NCI-H82 treated with DMSO at 0.1 percent for 48 hours (cell line): ENCODE data around the gene CCDC148.
"Not testable (repeated sequence)": the region's sequence is repeated elsewhere in the genome, so short reads cannot be mapped to it uniquely, and the experiment has no call there.

Experiments used
- DNase-seq: peaks from one replicate; lab custom pipeline; 2025; ENCODE audit not compliant: unreplicated experiment; lab: John Stamatoyannopoulos, UW

Gene CCDC148

DNA sequence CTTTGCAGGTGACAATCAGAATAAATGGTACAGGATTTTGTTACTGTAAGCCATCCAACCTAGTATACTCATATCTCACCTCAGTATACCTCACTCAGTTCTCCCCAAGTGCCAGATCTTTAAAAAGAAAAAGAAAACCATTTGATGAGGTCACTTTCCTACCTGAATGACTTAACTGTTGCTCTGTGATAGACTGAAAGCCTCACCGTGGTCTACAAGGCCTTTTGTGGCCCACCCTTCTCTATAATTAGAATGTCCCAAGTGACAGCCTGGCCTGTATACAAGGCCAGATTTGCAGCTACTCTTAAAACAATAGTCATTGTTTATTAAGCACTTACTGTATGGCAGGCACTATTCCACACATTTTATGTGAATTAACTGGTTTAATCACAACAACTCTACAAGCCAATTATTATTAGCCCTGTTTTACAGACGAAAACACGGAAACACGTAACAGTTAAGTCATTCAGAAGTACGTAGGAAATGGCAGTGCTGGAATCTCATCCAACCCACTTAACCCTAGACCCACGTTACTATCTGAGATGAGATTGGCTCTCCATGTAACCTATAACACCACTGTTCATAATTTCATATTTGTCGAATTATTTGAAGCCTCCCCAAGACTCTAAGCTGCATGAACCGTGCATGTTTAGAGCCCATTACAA lies 28.5 kb upstream of the CCDC148 start:
- DNase-seq = no peak

DNA sequence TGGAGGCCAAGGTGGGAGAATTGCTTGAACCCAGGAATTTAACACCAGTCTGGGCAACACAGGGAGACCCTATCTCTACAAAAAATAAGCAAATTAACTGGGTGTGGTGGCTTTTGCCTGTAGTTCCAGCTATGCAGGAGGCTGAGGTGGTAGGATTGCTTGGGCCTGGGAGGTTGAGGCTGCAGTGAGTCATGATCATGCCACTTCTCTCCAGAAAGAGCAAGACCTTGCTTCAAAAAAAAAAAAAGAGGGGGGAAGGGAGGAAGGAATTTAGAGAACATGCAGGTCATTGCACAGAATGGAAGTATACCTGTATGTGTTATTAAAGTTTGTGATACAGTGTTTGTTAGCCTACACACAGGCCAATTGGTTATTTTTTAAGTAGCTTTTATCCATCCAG lies 26.0 kb upstream of the CCDC148 start:
- no peak for DNase-seq

DNA sequence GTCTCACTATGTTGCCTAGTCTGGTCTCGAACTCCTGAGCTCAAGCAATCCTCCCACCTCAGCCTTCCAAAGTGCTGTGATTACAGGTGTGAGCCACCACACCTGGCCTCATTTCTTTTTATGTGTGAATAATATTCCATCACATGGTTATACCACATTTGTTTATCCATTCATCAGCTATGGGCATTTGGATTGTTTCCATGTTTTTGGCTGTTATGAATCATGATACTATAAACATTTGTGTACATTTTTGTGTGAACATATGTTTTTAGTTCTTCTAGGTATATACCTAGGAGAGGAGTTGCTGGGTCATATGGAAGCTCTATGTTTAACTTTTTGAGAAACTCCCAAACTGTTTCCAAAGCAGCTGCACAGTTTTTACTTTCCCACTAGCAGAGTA lies 24.6 kb upstream of the CCDC148 start:
- no peak for DNase-seq

DNA sequence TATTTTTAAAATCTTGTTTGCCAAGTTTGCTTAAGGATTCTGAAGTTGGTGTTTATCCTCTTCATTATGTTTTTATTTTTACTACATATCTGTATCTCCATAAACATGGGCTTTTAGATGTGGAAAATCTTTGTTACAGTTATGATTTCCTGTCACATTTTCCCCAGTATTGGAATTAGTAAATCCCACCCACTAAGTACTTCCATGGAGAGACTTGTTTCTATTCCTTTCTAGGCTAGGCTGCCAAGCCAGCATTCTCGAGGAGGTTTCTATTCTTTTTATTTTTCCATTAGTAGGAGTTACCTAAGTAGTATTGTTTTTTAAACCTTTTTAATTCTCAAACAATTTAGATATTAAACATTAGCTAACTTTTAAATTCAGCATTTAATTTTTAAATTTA lies 22.3 kb upstream of the CCDC148 start:
- no peak for DNase-seq

DNA sequence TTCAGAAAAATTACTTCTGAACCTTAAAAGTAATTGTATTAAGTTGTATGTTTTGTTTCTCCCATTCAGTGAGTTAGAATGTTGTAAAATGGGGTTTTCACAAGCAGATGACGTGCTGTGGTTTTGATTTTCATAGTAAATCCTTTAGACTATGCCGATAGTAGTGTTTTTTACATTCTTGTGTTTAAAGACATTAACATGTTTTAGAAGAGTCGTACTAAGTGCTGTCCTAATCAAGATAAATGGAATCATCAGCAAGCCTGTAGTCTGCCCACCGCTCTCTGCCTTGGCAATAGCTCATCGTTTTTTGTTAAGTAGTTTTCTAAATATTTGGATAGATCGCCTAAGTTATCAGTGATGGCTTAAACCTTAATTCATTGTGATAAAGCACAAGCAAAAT lies 21.7 kb upstream of the CCDC148 start:
- DNase-seq = no peak

DNA sequence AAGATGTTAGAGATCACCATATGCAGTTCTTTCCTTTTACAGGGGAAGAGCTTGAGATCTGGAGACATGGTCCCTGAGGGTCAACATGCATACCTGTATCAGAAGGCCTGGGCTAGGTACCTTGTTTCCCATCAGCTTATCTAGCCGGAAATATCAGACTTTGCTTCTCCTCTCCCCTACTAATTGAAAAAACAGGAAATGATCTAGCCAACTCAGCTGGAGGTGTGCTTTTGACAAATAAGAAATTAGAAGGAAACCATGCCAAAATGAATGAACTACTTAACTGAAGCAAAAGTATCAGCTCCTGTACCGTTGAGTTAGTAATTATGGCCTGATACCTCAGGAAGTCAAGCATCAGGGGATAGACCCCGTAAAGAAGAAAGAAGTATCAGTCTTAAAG lies 20.6 kb upstream of the CCDC148 start:
- DNase-seq = no peak

DNA sequence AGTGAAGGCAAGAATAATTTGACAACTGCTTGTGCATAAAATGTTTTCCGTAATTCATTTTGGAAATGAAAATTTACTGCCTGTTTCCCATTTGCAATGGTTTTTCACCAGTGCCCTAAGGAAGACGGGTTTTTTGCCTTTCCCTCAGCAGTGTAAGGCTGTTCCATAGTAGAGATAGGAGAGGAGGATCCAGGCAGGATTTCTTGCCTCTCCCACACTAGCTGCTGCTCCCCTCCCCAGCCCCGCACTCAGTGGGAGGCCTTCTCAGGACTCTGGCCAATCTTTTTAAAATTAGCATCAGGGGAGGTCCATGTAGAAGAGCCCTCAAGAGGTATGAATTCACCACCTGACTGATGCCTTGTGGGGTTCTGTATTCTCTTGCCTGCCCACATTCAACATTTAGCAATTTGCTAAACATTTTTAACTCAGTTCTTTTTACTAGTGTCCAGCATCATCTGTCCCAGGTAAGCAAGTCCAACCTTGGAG lies 18.0 kb upstream of the CCDC148 start:
- not testable (repeated sequence) for DNase-seq

DNA sequence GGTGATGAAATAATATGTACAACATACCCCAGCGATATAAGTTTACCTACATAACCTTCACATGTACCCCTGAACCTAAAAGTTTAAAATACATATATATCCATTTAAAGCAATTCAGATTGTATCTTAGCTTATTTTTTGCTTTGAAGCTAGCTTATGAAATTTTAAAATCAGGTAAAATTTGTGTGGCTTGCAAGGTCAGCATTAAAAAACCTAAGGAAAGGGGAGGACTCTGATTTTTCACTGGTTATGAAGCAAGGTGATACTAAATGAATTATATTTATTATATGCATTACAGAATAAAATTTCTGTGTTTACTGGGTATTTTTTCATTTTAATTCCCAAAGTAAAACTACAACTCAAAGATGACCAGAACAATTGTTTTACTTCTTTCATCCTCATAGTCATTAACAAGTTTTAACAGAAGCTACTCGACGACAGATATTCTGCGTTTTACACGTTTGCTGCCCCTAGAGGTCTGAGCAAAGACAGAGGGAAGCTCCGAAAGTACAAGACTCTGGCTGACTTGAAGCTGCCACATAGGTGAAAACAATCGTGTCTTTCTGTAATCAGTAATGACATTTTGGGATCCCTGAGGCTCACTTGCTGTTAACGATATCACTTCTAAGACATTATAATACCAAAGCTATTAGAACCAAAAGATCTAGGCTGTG lies 17.3 kb upstream of the CCDC148 start:
- DNase-seq = no peak

DNA sequence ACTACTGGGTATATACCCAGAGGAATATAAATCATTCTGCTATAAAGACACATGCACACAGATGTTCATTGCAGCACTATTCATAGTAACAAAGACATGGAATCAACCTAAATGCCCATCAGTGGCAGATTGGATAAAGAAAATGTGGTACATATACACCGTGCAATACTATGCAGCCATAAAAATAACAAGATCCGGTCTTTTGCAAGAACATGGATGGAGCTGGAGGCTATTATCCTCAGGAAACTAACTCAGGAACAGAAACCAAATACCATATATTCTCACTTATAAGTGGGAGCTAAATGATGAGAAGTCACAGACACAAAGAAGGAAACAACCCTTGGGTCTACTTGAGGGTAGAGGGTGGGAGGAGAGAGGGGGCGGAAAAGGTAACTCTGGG lies 16.7 kb upstream of the CCDC148 start:
- not testable (repeated sequence) for DNase-seq

DNA sequence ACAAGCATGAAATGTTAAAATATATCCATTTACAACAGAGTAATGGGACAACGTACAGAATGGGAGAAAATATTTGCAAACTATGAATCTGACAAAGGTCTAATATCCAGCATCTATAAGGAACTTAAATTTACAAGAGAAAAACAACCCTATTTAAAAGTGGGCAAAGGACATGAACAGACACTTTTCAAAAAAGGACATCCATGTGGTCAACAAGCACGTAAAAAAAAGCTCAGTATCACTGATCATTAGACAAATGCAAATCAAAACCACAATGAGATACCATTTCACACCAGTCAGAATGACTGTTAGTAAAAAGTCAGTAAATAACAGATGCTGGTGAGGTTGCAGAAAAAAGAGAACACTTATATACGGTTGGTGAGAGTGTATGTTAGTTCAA lies 16.3 kb upstream of the CCDC148 start:
- not testable (repeated sequence) for DNase-seq

DNA sequence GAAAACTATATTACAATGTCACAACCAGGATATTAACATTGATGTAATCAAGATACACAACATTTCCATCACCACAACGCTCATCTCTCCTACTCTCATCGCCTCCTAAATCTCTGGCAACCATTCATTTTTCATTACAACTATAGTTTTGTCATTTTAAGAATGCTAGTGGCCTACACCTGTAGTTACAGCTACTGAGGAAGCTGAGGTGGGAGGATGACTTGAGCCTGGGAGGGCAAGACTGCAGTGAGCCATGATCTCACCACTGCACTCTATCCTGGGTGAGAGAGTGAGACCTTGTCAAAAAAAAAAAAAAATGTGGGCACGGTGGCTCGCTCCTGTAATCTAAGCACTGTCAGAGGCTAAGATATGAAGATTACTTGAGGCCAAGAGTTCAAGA lies 10.7 kb upstream of the CCDC148 start:
- DNase-seq = no peak

DNA sequence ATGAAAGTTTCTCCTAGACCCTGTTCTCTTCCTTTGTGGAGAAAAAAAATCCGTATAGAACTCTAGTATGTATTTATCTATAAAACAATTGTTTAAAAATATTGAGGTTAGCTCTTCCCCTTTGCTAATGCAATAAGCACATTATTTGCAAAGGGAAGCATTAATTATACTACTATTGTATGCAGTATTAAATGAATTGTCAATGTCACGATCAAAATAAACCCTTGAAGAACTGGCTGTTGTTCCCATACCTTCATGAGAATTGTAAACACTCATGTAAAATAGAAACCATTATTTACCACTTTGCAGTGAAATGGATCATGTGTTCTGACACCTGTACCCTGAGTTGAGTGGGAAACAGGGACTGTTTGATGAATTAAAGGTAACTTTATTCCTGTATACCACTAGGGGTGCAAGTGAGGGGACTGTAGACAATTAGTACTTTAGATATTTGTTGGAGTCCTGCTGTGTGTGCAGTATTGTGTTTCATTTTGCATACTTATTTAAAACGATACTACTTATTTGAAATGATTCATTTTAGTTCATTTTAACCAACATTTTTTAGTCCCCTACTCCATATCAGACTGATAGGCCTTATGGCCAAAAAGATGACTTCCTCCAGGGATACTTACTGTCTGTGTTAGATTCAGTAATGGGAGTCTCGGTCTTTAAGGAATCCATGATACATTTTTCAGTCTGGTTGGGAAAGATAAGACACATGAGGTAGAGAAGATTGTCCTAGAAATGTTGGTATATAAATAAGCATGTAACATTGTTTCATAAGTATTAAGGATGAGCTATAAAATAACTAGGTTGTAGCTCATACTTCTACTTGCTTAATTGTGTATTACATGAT lies 8.1 kb upstream of the CCDC148 start:
- no peak for DNase-seq

DNA sequence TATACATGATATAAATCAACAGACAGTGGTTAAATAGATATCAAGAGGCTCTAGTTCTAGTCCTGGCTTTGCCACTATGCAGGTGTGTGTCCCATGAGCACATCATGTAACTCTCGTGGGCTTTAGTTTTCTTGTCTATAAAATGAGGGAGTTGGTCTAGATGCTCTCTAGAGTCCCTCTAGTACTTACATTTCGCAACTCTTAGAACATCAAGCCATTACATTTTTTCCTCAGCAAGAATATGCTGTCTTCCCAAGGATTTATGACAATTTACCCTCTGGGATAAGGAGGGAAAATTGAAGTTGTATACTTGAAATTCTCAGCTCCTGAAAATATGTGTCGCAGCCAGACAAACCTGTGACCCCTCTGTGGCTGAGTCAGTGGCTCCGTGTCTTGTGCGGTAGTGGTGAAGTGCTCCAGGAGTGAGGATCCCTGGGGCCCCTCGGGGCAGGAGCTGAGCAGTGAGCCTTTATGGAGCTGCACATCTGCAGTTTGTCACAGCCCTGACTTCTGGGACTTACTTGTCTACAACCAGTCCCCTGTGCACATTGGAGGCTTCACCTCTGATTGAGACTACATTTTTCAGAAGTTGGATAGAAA lies 7.0 kb upstream of the CCDC148 start:
- DNase-seq = no peak

DNA sequence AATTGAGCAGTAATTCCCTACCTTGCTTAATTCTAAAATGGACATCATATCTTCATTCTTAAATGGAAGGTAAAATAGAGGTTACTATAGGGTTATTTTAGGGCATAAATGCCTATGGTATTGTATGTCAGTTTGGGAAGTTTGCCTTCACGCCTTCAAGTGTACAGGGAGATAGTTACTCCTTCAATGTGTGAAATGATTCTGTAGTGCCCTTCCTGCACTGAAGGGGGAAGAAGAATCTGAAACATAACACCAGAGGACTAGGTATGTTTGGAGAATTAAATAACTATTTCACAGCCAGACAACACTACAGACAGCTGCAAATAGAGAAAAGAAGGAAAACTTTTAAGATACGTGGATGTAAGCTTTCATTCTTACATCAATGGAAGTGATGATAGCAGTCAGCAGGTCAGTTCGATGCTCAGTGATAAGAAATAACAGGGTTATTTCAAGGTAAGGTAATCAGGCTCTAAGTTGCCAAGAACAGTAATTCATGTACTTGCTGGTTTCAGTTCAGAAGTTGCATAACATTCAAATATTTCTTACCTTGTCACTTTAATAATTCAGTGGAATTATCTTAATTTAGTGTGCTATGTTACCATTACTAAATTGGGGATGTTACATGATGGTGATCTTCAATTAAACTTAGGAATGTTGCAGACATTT lies 4.2 kb upstream of the CCDC148 start:
- no peak for DNase-seq

DNA sequence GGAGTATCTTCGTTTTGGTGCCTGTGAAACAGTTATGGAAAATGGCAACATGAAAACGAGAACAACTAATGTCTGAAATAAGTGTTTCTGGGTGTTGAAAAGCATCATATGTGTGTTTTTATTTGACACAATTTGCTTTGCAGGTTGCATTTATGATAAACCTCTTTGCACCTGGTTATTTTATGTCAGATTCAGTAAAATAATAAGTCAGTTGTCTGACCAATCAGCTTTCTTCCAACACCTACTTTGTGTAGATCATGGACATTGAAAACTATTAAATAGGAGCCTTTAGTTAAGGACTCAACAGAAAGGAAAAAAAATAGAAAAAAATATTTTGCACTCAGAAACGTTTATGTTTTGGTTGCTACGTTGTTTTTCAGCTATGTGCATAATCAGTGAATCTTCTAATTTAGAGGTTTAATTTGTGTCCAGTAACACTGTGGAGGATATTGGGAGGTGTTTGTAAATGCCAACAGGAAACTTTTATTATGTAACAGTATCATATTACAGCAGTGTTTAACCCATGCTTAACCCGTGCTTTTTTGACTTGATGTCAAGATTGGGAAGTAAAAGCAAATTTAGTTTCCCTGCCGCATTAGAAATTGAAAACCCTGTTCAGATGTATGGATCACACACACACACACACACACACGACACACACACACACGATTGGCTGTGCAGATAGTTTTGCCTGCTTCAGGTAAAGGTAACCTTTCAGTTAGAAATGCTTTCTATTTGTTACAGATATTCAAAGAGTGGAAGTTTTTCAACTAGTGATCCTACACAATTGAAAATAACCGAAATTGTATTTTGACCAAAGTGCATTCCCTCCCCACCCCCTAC lies 2.8 kb upstream of the CCDC148 start:
- no peak for DNase-seq

DNA sequence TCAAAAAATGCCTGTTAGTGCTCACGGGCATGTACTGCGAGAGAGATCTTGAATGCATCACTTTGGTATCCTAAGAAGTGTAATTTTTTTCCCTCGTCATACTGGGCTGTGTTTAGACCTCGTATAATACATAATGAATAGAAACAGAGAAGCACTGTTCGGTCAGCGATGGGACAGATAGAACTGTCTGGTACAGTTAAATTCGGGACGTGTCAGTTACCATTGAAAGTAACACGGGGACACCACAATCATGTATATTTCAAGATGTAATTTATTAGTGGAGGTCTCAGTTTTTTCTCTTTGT lies 2.0 kb upstream of the CCDC148 start:
- DNase-seq = no peak

DNA sequence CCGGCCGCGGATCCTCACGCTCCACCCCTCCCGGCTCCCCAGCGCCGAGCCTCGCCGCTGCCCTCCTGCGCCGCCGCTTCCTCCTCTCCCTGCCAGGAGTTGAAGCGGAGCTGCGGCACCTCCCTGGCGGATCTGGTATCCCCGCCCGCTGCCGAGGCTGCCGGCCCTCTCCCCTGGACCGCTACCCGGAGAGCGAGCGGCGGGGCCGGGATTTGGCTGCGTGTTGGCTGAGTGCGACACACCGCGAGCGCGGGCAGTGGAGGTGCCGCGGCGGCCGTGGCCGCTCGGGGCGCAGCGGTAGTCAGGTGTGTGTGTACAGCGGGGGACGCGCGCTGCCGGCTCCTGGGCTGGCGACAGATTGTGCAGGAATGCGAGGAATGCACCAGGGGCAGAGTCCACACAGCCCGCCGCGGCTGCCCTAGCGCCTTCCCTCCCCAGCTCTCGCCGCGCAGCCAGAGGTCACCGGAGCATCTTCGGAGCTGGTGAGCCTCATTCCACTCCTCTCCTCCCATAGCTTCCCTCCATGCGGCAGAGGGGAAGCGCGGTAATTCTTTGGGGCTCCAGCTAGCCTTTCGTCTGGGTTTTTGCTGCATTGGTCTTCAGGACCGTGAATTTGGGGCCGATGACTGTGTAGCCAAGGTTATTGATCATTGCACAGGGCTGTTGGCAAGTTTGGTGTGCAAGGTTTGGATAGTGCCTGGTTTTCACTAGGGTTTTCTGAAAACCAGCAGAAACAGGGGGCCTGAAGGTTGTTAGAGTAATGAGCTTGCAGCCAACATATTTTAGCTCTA lies 1.5 kb upstream of the CCDC148 start:
- peak; percentile 11 for DNase-seq

DNA sequence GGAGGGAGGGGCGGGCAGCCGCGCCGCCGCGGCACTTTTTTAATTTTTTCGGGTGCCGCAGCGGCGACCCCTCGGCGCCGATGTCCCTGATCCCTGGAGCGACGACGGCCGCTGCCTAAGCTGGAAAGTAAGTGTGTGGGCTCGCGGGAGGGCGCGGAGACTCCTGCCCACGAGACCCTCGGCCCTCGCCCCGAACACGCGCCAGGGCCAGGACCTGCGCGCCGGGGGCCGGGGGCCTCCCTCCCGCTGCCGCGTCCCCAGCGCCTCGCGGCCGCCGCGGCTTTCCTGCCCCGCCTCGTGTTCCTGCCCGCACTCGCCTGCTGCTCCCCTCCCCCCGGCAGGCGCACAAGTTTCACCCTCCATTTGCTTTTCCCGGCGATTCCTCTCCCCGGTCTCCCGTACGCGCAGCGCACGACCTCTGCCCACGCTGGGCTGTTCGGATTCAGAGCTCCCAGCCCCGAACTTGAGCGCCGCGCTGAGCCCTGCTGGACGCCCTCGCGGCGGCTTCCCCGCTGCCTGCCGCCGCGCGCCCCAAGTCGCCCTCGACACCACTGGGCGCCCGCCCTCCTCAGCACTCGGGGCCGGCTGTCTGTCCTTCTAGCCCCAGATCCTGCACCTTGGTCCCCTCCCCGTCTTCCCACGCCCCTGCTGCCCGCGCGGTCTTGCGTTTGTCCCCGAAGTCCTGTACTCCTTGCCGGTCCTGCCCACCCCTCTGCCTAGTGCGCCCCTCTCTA lies 706 bp upstream of the CCDC148 start:
- peak; percentile 58 for DNase-seq

DNA sequence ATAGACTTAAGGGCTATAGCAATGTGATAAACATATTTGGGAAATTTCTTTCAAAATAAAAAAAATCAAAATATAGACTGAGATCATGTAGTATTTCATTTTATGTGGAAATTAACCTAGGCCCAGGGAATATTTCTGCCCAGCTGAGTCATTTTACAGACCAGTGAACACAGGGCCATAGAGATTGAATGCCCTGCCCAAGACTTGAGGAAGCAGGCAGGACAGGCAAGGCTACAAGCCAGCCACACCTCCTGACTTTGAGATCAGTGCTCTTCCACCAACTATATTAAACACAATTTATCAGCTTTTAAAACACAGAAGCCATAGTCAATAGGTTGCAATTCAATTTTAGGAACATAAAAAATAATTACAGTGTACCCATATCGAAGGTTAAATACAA lies 12.9 kb downstream of the CCDC148 start:
- no peak for DNase-seq
